ENCODE measurements around the gene IGFL4.

DNA sequence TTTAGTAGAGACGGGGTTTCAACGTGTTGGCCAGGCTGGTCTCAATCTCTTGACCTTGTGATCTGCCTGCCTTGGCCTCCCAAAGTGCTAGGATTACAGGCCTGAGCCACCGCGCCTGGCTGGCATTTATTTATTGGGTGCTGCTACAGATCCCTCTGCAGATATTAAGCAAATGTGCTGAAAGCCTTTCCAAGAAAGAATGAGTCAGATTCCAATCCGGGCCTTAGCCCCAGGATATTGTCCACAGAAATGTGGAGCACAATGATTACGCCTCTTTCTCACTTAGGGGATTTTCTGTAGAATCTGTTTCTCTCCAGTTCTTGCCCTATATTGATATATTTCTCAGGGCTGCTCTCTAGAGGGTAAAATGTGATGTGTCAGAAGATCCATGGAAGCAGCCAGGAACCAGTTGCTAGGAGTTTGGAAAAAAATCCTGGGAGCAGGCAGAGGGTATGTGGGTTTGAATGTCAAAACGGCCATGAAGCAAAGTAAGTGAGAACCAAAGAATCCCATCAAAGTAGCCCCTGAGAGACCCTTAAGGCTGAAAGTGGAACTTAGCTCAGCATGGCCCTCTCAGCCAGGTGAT lies 24.8 kb upstream of the IGFL4 start:
- TF ChIP-seq POLR2A (IDR thresholded peaks at IDR 0.05): no peak
- TF ChIP-seq, protein P1, sequence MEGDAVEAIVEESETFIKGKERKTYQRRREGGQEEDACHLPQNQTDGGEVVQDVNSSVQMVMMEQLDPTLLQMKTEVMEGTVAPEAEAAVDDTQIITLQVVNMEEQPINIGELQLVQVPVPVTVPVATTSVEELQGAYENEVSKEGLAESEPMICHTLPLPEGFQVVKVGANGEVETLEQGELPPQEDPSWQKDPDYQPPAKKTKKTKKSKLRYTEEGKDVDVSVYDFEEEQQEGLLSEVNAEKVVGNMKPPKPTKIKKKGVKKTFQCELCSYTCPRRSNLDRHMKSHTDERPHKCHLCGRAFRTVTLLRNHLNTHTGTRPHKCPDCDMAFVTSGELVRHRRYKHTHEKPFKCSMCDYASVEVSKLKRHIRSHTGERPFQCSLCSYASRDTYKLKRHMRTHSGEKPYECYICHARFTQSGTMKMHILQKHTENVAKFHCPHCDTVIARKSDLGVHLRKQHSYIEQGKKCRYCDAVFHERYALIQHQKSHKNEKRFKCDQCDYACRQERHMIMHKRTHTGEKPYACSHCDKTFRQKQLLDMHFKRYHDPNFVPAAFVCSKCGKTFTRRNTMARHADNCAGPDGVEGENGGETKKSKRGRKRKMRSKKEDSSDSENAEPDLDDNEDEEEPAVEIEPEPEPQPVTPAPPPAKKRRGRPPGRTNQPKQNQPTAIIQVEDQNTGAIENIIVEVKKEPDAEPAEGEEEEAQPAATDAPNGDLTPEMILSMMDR (IDR thresholded peaks at IDR 0.05): no peak
- TF ChIP-seq EP300 (IDR thresholded peaks at IDR 0.05): no peak
- TF ChIP-seq POLR2AphosphoS5 (IDR thresholded peaks at IDR 0.05): no peak

Measured in stomach (tissue), 4 donors.